GM23248 (cell line): ENCODE measurements around the gene NENF. TPM values are rescaled to one million over a fixed set of nuclear protein-coding genes. Genes with fewer than 3 reads are reported as not detected.

Source experiments
- DNase-seq: peaks from one replicate; pipeline ENCODE4 v3.0.0-alpha.2; 2015
- H2AFZ ChIP-seq: fragments of 200-600 bp; sonication (generic); 2 replicates; pipeline ENCODE4 v1.6.1; 2016; ENCODE audit warnings: antibody characterized with exemption
- H3F3A ChIP-seq: fragments of 200-600 bp; sonication (generic); 2 replicates; pipeline ENCODE4 v1.6.1; 2016; ENCODE audit warnings: mild to moderate bottlenecking, antibody characterized with exemption, mixed run types; ENCODE audit not compliant: insufficient read depth
- H3K27ac ChIP-seq: fragments of 200-600 bp; sonication (generic); 2 replicates; pipeline ENCODE4 v1.5.1; 2016; ENCODE audit warnings: mild to moderate bottlenecking
- H3K27me3 ChIP-seq: fragments of 200-600 bp; sonication (generic); replicated peaks from 2 replicates; pipeline ENCODE4 v1.6.1; 2016; ENCODE audit warnings: mild to moderate bottlenecking; ENCODE audit not compliant: insufficient read depth
- H3K36me3 ChIP-seq: fragments of 200-600 bp; sonication (generic); 2 replicates; pipeline ENCODE4 v1.6.1; 2016; ENCODE audit warnings: low read depth, mild to moderate bottlenecking
- H3K4me1 ChIP-seq: fragments of 200-600 bp; sonication (generic); 2 replicates; pipeline ENCODE4 v1.6.1; 2016; ENCODE audit warnings: mild to moderate bottlenecking; ENCODE audit not compliant: insufficient read depth
- H3K4me2 ChIP-seq: fragments of 200-600 bp; sonication (generic); one replicate; pipeline ENCODE4 v1.6.1; 2016; ENCODE audit warnings: mild to moderate bottlenecking; ENCODE audit not compliant: unreplicated experiment
- H3K4me3 ChIP-seq: fragments of 200-600 bp; sonication (generic); 2 replicates; pipeline ENCODE4 v1.5.1; 2016; ENCODE audit warnings: mild to moderate bottlenecking
- H3K79me2 ChIP-seq: fragments of 200-600 bp; sonication (generic); 2 replicates; pipeline ENCODE4 v1.6.1; 2016; ENCODE audit warnings: mild to moderate bottlenecking; ENCODE audit not compliant: insufficient read depth
- H3K9ac ChIP-seq: fragments of 200-600 bp; sonication (generic); 2 replicates; pipeline ENCODE4 v1.6.1; 2016; ENCODE audit warnings: mild to moderate bottlenecking
- H3K9me2 ChIP-seq: fragments of 200-600 bp; sonication (generic); 2 replicates; pipeline ENCODE4 v1.6.1; 2016; ENCODE audit warnings: mixed run types, mild to moderate bottlenecking, moderate library complexity; ENCODE audit not compliant: insufficient read depth
- H3K9me3 ChIP-seq: fragments of 200-600 bp; sonication (generic); one replicate; pipeline ENCODE4 v1.6.1; 2017; ENCODE audit warnings: low read depth
- H4K20me1 ChIP-seq: fragments of 200-600 bp; sonication (generic); 2 replicates; pipeline ENCODE4 v1.6.0; 2016; ENCODE audit not compliant: insufficient read depth
- EZH2 ChIP-seq: fragments of 200-600 bp; sonication (generic); IDR thresholded peaks from 2 replicates; pipeline ENCODE4 v1.6.1; 2018; ENCODE audit warnings: antibody characterized with exemption, mild to moderate bottlenecking; ENCODE audit not compliant: insufficient read depth, poor library complexity, severe bottlenecking
- EZH2phosphoT487 ChIP-seq: fragments of 200-600 bp; sonication (generic); IDR thresholded peaks from 2 replicates; pipeline ENCODE4 v1.6.1; 2018; ENCODE audit warnings: antibody characterized with exemption, moderate library complexity, mild to moderate bottlenecking, low read depth; ENCODE audit not compliant: insufficient read depth
- WGBS, 2 experiments: methylation state at CpG; one replicate each; pipeline ENCODE4 v1.1.6; 2015 to 2017; ENCODE audit warnings: low lambda C conversion rate in 2 of 2, low coverage in 1 of 2; ENCODE audit errors: missing lambda C conversion rate in 2 of 2; 5-methylcytosine and 5-hydroxymethylcytosine counted together
- in situ Hi-C: fragments of 300-500 bp; cut with MboI; formaldehyde crosslinking; loops from 2 replicates; pipeline ENCODE4 v1.15.0; 2020
- polyA plus RNA-seq: library from polyadenylated mRNA; unstranded; fragments of >200 nt; fragmentation: Nextera tagmentation; extraction: Ambion mirVana; gene quantifications from 2 replicates; pipeline ENCODE4 v1.2.1, GENCODE V29; 2016
- total RNA-seq: library from RNA; depleted of rRNA; stranded (reverse); fragments of >200 nt; shearing (Covaris generic); gene quantifications from 2 replicates; pipeline ENCODE4 v1.2.3, GENCODE V29; 2014

Gene NENF
- total and polyA plus RNA-seq, 2 experiments from 2014 or later, result 86.9 to 162 TPM

DNA sequence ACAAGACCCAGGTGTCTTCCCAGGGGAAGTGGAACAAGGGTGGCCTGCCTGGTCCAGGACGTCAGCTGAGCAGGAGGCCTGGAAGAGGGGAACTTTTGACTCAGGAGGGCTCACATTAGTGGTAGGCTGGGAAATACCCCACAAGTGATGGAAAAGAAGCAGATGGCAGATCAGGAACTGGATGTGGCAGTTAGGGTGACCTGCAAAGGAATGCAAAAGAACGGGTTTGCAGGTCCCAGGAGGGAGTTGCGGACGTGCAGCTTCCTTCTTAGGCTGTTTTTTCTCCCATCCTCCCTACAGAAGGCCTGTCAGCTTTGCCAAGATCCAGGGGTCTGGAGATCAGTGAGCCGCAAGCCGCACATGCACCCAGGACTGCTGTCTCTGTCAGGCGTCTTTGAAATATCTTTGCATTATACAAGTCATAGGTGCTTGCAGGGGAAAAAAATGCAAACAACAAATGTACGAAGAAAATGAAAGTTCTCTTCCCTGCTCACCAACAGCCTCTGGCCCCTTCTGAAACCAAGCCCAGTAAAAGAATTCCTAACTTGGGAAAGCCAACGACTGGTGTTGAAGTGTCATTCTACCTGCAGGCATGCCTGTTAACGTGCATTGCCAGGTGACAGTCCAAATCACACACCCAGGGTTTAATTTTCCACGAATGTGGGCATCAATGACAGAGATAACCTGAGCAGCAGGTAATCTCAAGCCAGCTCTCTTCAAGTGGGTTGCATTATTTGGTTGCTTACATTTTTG is 34.4 kb downstream of the NENF start:
- no peaks in the 10 kb centered on the region for H3K27me3 ChIP-seq
- H3F3A ChIP-seq, result peaks cover 4% of the 10 kb centered on the region; the same call in 1 of the 2 replicates
- H3K4me3 ChIP-seq, result no peak overlapping the region
- H3K79me2 ChIP-seq, result no peaks in the 10 kb centered on the region
- no peaks in the 10 kb centered on the region for H4K20me1 ChIP-seq
- WGBS, 2 experiments, result 85 to 87% methylated on average over 11 of the region's 11 CpGs
- H3K36me3 ChIP-seq, result no peaks in the 10 kb centered on the region
- no peaks in the 10 kb centered on the region for H3K9me2 ChIP-seq
- H3K4me2 ChIP-seq, result no peak overlapping the region
- H3K4me1 ChIP-seq, result peaks cover 4% of the 10 kb centered on the region
- H2AFZ ChIP-seq, result no peak overlapping the region
- TF ChIP-seq EZH2phosphoT487, result no peak
- TF ChIP-seq EZH2, result no peak
- no peak overlapping the region for H3K27ac ChIP-seq
- no peaks in the 10 kb centered on the region for H3K9me3 ChIP-seq
- in situ Hi-C loops, result loop anchor here (25.0 kb wide), 1 partner anchor 520 kb away; no protein-coding TSS in a partner anchor
- DNase-seq, result no peak
- no peak overlapping the region for H3K9ac ChIP-seq

DNA sequence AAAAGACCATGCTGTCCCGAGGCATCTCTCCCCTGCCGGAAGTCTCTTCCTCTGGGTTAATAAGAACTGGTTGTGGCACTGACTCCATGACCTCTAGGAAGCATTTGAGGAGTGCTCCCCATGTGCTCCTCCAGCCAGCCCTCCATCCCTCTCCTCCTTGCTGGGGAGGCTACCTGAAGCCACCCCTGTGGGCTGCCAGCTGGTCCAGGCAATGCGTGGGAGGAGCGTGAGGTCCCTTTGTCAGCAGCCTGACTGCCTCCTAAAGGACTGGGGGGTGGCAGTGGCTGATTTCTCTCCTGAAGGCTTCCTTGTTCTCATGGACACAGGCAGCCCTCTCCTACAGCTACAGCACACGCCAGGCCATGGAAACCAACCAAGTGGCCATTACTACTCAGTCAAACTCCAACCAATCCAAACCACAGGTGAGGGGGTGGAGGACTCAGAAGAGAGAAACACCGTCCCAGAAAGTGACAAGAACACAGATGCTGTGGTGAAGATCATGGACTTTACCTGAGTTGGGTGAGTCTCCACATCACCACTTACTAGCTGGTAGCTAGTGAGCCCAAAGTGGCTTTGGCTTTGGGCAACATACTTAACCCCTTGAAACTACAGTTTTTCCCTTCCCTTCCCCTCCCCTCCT is 35.2 kb downstream of the NENF start:
- H3K27me3 ChIP-seq, result no peaks in the 10 kb centered on the region
- H2AFZ ChIP-seq, result no peak overlapping the region
- H3K9me2 ChIP-seq, result no peaks in the 10 kb centered on the region
- H4K20me1 ChIP-seq, result no peaks in the 10 kb centered on the region
- H3F3A ChIP-seq, result peaks cover 4% of the 10 kb centered on the region; the same call in 1 of the 2 replicates
- DNase-seq, result peak; percentile 39
- H3K36me3 ChIP-seq, result no peaks in the 10 kb centered on the region
- no peaks in the 10 kb centered on the region for H3K9me3 ChIP-seq
- no peak overlapping the region for H3K4me3 ChIP-seq
- H3K79me2 ChIP-seq, result no peaks in the 10 kb centered on the region
- H3K9ac ChIP-seq, result no peak overlapping the region
- H3K27ac ChIP-seq, result no peak overlapping the region
- WGBS, 2 experiments, result 73 to 81% methylated on average over 6 of the region's 6 CpGs
- in situ Hi-C loops, result loop anchor here (25.0 kb wide), 1 partner anchor 519 kb away; no protein-coding TSS in a partner anchor
- H3K4me2 ChIP-seq, result no peak overlapping the region
- peaks cover 4% of the 10 kb centered on the region for H3K4me1 ChIP-seq
- TF ChIP-seq EZH2phosphoT487, result no peak
- no peak for TF ChIP-seq EZH2

DNA sequence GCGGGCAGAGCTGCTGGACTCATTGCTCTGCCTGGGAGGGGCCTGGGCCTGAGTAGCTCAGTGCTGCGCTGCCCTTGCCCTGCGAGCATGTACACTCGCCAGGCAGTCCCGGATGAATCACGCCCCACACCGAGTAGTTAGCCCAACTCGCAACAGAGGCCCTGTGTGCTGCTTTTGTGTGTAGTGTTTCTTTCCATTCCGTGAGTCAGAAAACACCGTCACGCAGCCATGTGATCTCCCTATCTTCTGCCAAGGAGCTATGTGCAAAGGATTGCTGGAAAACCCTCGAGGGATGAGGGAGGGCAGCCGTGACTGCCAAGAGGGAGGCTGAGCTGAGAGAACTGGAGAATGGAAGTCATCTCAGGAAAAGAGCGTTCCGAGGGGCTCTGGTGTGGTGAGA is 37.3 kb downstream of the NENF start:
- Histone ChIP-seq H3K27me3 (peaks cover 8% of the 10 kb centered on the region; the same call in 1 of the 2 replicates), H3K4me1 (peaks cover 4% of the 10 kb centered on the region), H3K9ac (0 out of 2 replicates have a peak overlapping the region, but pooled peaks have one; percentile 43), H3K27ac (peak overlapping the region; percentile 60), H3K79me2 (no peaks in the 10 kb centered on the region), H3F3A (peaks cover 4% of the 10 kb centered on the region; the same call in 1 of the 2 replicates), H4K20me1 (no peaks in the 10 kb centered on the region), H3K9me3 (no peaks in the 10 kb centered on the region), H3K4me3 (no peak overlapping the region), H3K9me2 (no peaks in the 10 kb centered on the region), H3K36me3 (no peaks in the 10 kb centered on the region), H2AFZ (peak overlapping the region; percentile 54), H3K4me2 (peak overlapping the region; percentile 59)
- TF ChIP-seq EZH2phosphoT487, result no peak
- TF ChIP-seq EZH2, result no peak
- in situ Hi-C loops, result loop anchor here (10.0 to 25.0 kb wide), 2 partner anchors 295 to 517 kb away; no protein-coding TSS in a partner anchor
- DNase-seq, result peak; percentile 99
- 2% methylated on average over 15 of the region's 15 CpGs for WGBS, 2 experiments

DNA sequence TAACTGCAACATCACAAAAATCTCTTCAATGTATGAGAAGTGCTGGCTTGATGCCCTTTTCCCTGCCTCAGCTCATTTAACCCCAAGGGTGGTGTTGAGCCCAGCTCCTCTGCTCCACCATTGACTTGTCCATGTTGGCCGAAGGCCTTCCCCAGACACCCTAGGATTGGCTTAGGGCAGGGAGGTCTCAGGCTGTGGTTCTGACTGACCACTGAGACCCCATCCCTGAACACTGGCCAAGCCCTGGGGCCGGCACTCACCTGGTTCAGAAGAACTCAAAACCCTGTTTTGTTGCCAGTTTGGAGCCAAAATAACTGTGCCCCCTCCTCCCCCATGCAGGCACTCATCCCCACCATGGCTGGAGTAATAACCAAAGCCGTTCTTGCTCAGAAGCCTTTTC is 38.6 kb downstream of the NENF start:
- peaks cover 4% of the 10 kb centered on the region; the same call in 1 of the 2 replicates for H3F3A ChIP-seq
- no peak overlapping the region for H2AFZ ChIP-seq
- H3K36me3 ChIP-seq, result no peaks in the 10 kb centered on the region
- 93 to 97% methylated on average over 3 of the region's 3 CpGs for WGBS, 2 experiments
- in situ Hi-C loops, result loop anchor here (10.0 to 25.0 kb wide), 2 partner anchors 294 to 516 kb away; no protein-coding TSS in a partner anchor
- no peaks in the 10 kb centered on the region for H3K9me3 ChIP-seq
- H3K9ac ChIP-seq, result no peak overlapping the region
- no peaks in the 10 kb centered on the region for H4K20me1 ChIP-seq
- no peak for DNase-seq
- H3K4me3 ChIP-seq, result no peak overlapping the region
- TF ChIP-seq EZH2 (no peak), EZH2phosphoT487 (no peak)
- H3K79me2 ChIP-seq, result no peaks in the 10 kb centered on the region
- peaks cover 4% of the 10 kb centered on the region for H3K4me1 ChIP-seq
- H3K4me2 ChIP-seq, result no peak overlapping the region
- H3K27ac ChIP-seq, result no peak overlapping the region
- peaks cover 8% of the 10 kb centered on the region; the same call in 1 of the 2 replicates for H3K27me3 ChIP-seq
- no peaks in the 10 kb centered on the region for H3K9me2 ChIP-seq
